Measurements from ENCODE around the gene ANKRD13A.
A peak's percentile ranks its signal among the peaks of the same experiment; 100 is the strongest.

The ANKRD13A gene

GRCh38 chr12:109998904-109999648 lies at the start of gene ANKRD13A:
TSS of gene ANKRD13A (plus strand) at chr12:109999430. CDS start at chr12:109999689, 259 bp downstream.
- peak; percentile 9 for DNase-seq

GRCh38 chr12:109950625-109951024 lies 48.6 kb upstream of the ANKRD13A start:
- DNase-seq = no peak

- no peak for DNase-seq
Observed at GRCh38 chr12:109951136-109951535, 48.1 kb upstream of the ANKRD13A start.

GRCh38 chr12:109951751-109952150 lies 47.5 kb upstream of the ANKRD13A start:
- DNase-seq = no peak

- no peak for DNase-seq
Observed at GRCh38 chr12:109952160-109952858, 46.9 kb upstream of the ANKRD13A start.

GRCh38 chr12:109952873-109953272 lies 46.4 kb upstream of the ANKRD13A start:
- no peak for DNase-seq

- no peak for DNase-seq
Observed at GRCh38 chr12:109953656-109954055, 45.6 kb upstream of the ANKRD13A start.

- no peak for DNase-seq
Observed at GRCh38 chr12:109958374-109958773, 40.9 kb upstream of the ANKRD13A start.

GRCh38 chr12:109959411-109960093 lies 39.7 kb upstream of the ANKRD13A start:
- DNase-seq = no peak

- DNase-seq = no peak
Observed at GRCh38 chr12:109961201-109961600, 38.0 kb upstream of the ANKRD13A start.

GRCh38 chr12:109961612-109962011 lies 37.6 kb upstream of the ANKRD13A start:
- DNase-seq = no peak

- no peak for DNase-seq
Observed at GRCh38 chr12:109962398-109962797, 36.8 kb upstream of the ANKRD13A start.

- no peak for DNase-seq
Observed at GRCh38 chr12:109963330-109963729, 35.9 kb upstream of the ANKRD13A start.

GRCh38 chr12:109963743-109964429 lies 35.3 kb upstream of the ANKRD13A start:
- no peak for DNase-seq

- DNase-seq = no peak
Observed at GRCh38 chr12:109966546-109966945, 32.7 kb upstream of the ANKRD13A start.

- no peak for DNase-seq
Observed at GRCh38 chr12:109967383-109968031, 31.7 kb upstream of the ANKRD13A start.

GRCh38 chr12:109968032-109968420 lies 31.2 kb upstream of the ANKRD13A start:
- DNase-seq = no peak

GRCh38 chr12:109968801-109969200 lies 30.4 kb upstream of the ANKRD13A start:
- no peak for DNase-seq

- no peak for DNase-seq
Observed at GRCh38 chr12:109972821-109973220, 26.4 kb upstream of the ANKRD13A start.

- DNase-seq = no peak
Observed at GRCh38 chr12:109981311-109981710, 17.9 kb upstream of the ANKRD13A start.

- DNase-seq = no peak
Observed at GRCh38 chr12:109982210-109982609, 17.0 kb upstream of the ANKRD13A start.

- no peak for DNase-seq
Observed at GRCh38 chr12:109983432-109984142, 15.6 kb upstream of the ANKRD13A start.

Measured in cortex of kidney (tissue), 1 donor.